Activated CD8-positive, alpha-beta T cell treated with anti-CD3 and anti-CD28 coated beads, Interleukin-2, amount 10 ng/mL, durations not matched to agents 7 days and 5 days (primary cell): ENCODE measurements around the gene GARIN5A. TPM values are rescaled to one million over a fixed set of nuclear protein-coding genes. Genes with fewer than 3 reads are reported as not detected.
A peak's percentile ranks its signal among the peaks of the same experiment; 100 is the strongest.
"Not testable (repeated sequence)": the region's sequence is repeated elsewhere in the genome, so short reads cannot be mapped to it uniquely, and the experiment has no call there.

ENCODE experiments used
- ATAC-seq: fragments of 150-1000 bp; cut with Tn5 transposase; one replicate; pipeline ENCODE4 v1.10.0; 2021; ENCODE audit warnings: moderate library complexity
- CTCF ChIA-PET: fragments of 350-600 bp; sonication (Branson Sonifier 250); formaldehyde crosslinking; loops from one replicate; lab custom pipeline; 2021; ENCODE audit warnings: antibody characterized with exemption; lab: Charles Lee
- POLR2A ChIA-PET: fragments of 350-600 bp; sonication (Branson Sonifier 250); formaldehyde crosslinking; loops from one replicate; lab custom pipeline; 2021; ENCODE audit warnings: antibody characterized with exemption; lab: Charles Lee
- DNase-seq: peaks from one replicate; pipeline ENCODE4 v3.0.0-alpha.2; 2020
- H3K27ac Mint-ChIP-seq: one replicate; pipeline ENCODE4 v1.8.0; 2021; ENCODE audit warnings: mild to moderate bottlenecking, mixed read lengths
- H3K27me3 Mint-ChIP-seq: one replicate; pipeline ENCODE4 v1.8.0; 2021; ENCODE audit warnings: low read depth, mixed read lengths
- H3K36me3 Mint-ChIP-seq: one replicate; pipeline ENCODE4 v1.8.0; 2021; ENCODE audit warnings: low read depth, mixed read lengths
- H3K4me1 Mint-ChIP-seq: one replicate; pipeline ENCODE4 v1.8.0; 2021; ENCODE audit warnings: low read depth, mixed read lengths
- H3K4me3 Mint-ChIP-seq: one replicate; pipeline ENCODE4 v1.8.0; 2021; ENCODE audit warnings: mild to moderate bottlenecking, mixed read lengths
- H3K9me3 Mint-ChIP-seq: one replicate; pipeline ENCODE4 v1.8.0; 2022; ENCODE audit warnings: mixed read lengths; ENCODE audit not compliant: insufficient read depth
- total RNA-seq, 2 experiments: library from RNA; stranded (reverse); gene quantifications; one replicate each; pipeline ENCODE4 v1.2.3, GENCODE V29; 2021

The GARIN5A gene
- total RNA-seq, 2 experiments from 2014 or later: 0.29 TPM; not detected in 1

DNA sequence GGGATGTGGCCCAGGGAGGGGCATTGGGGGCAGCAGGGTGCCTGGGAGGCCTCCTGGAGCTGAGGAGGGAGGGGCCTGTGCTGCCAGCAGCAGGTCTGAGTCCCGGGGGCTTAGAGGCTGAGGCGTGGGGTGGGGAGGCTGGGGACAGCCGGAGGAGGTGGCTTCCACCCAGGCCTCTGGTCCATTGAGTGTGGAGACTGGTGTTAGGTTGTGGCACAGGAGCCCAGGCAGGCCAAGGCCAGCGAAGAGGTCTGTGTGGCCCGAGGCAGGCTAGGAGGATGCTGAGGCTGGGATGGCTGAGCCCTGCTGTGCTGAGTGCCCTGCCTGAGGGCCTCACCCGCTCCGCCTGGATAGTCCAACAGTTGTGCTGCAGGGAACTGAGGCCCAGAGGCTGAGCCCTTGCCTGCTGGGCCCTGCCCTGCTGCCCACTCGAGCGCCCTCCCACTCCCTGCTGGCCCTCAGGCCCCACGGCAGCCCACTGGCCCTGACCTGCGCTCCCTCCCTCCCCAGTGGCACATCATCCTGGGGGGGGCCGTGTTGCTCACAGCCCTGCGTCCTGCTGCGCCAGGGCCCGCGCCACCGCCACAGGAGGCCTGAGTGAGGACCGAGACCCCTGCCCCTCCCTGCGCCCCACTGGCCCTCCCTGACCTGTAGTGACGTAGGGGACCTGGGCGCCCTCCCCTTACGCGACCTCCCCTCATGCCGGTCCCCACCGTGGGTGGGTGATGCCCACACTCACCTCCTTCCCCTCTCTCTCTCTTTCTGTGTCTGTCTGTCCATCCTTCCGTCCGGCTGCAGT, 4.9 kb upstream of the GARIN5A start:
- H3K36me3 Mint-ChIP-seq: peaks cover 46% of the 10 kb centered on the region
- H3K4me1 Mint-ChIP-seq: peaks cover 12% of the 10 kb centered on the region
- H3K27me3 Mint-ChIP-seq: no peaks in the 10 kb centered on the region
- H3K4me3 Mint-ChIP-seq: no peak overlapping the region
- DNase-seq (no peak), ATAC-seq (no peak)
- H3K9me3 Mint-ChIP-seq: no peaks in the 10 kb centered on the region
- H3K27ac Mint-ChIP-seq: no peak overlapping the region
- ChIA-PET CTCF (no interaction called here), POLR2A (no interaction called here)

DNA sequence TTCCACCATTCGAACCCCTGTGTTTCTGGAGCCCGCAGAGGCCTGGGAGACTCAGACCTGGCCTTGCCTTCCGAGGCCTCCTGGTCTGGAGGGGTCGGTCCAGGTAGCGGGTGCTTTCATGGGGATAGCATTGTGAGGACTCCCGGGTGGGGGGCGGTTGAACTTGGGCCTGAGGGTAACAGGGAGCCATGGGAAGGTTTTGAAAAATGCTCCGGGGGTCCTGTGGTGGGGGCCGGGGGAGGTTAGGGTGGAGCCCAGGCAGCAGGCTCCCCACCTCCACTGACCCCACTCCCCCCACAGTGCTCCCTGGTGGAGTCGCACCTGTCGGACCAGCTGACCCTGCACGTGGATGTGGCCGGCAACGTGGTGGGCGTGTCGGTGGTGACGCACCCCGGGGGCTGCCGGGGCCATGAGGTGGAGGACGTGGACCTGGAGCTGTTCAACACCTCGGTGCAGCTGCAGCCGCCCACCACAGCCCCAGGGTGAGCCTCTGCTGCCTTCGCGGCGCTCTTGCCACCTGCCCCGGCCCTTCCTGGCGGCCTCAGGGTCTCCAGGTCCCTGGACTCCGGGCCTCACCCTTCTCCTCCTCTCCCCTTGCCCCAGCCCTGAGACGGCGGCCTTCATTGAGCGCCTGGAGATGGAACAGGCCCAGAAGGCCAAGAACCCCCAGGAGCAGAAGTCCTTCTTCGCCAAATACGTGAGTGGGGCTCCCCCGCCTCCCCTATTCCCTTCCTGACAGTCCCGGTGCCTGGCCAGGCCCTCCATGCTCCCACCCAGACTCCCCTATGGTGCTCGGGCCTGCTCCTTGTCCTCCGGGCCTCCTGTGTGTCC, 3.8 kb upstream of the GARIN5A start:
- H3K9me3 Mint-ChIP-seq: no peaks in the 10 kb centered on the region
- H3K4me1 Mint-ChIP-seq: peaks cover 16% of the 10 kb centered on the region
- ChIA-PET CTCF (no interaction called here), POLR2A (no interaction called here)
- no peaks in the 10 kb centered on the region for H3K27me3 Mint-ChIP-seq
- ATAC-seq (no peak), DNase-seq (no peak)
- H3K27ac Mint-ChIP-seq: no peak overlapping the region
- H3K36me3 Mint-ChIP-seq: peaks cover 42% of the 10 kb centered on the region
- H3K4me3 Mint-ChIP-seq: no peak overlapping the region

DNA sequence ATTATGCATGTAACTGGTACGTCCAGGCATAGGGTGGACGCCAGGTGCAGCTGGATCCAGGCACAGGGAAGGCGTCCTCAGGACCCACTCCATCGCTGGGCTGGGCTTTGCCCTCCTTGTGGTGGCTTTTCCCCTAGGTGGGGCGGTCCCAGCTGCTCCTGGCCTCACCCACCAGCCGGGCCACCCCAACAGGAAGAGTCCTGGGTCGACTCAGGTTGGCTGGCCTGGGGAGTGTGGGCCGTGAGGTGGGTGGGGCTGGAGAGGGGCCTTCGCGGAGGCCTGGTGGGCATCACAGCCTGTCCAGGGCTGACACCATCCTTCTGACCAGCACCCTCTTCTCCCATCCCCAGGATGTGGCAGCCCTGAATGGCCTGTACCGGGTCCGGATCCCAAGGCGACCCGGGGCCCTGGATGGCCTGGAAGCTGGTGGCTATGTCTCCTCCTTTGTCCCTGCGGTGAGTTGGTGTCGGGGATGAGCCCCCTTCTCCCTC, 3.2 kb upstream of the GARIN5A start:
- peaks cover 16% of the 10 kb centered on the region for H3K4me1 Mint-ChIP-seq
- CTCF ChIA-PET: interaction anchor here (1.2 to 1.8 kb wide), 4 partner anchors 7 to 111 kb away, joined by 3 to 6 read pairs (median 4); no protein-coding TSS in a partner anchor
- DNase-seq (no peak), ATAC-seq (no peak)
- peaks cover 35% of the 10 kb centered on the region for H3K36me3 Mint-ChIP-seq
- H3K27me3 Mint-ChIP-seq: no peaks in the 10 kb centered on the region
- H3K27ac Mint-ChIP-seq: no peak overlapping the region
- H3K4me3 Mint-ChIP-seq: no peak overlapping the region
- POLR2A ChIA-PET: interaction anchor here (1.8 kb wide), 1 partner anchor 123 kb away, joined by 5 read pairs; no protein-coding TSS in a partner anchor
- H3K9me3 Mint-ChIP-seq: no peaks in the 10 kb centered on the region

DNA sequence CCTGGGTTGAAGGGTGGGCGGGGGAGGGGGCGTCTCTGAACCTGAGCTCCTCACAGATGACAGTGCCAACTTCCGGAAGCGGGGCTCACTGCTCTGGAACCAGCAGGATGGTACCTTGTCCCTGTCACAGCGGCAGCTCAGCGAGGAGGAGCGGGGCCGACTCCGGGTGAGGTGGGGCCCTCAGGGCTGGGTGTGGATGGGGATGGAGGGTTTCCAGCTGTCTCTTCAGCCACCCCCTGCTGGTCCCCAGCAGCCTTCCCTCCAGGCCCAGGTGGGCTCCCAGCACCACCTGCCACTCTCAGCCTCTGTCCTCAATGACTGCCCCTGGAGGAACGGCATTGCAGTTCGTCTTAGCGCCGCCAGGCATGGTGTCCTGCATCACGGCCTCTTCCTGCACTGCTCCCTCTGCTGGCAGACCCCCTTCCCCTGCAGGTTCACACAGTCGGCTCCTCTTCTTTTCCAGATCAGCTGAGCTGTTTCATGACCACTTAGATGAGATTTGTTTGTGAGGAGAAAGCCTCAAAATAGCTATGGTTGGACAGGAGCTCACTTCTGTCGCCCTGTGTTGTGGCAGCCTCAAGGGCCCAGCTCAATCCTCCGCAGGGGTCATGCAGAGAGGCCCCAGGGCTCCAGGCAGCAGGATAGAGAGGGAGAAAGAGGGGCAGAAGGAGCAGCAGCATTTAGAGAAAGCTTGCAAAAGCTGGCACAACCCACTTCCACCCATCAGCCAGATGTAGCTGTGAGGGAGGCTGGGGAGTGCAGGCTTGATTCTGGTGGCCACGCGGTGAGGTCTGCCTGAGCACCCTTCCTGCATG, 2.5 kb upstream of the GARIN5A start:
- ATAC-seq (no peak), DNase-seq (no peak)
- Mint-ChIP-seq H3K4me3 (no peak overlapping the region), H3K27ac (no peak overlapping the region), H3K9me3 (no peaks in the 10 kb centered on the region), H3K36me3 (peaks cover 34% of the 10 kb centered on the region), H3K4me1 (peaks cover 16% of the 10 kb centered on the region), H3K27me3 (no peaks in the 10 kb centered on the region)
- ChIA-PET CTCF (interaction anchor here (0.7 to 1.8 kb wide), 5 partner anchors 8 to 122 kb away, joined by 3 to 6 read pairs (median 4); no protein-coding TSS in a partner anchor), POLR2A (interaction anchor here (1.8 kb wide), 1 partner anchor 122 kb away, joined by 5 read pairs; no protein-coding TSS in a partner anchor)

DNA sequence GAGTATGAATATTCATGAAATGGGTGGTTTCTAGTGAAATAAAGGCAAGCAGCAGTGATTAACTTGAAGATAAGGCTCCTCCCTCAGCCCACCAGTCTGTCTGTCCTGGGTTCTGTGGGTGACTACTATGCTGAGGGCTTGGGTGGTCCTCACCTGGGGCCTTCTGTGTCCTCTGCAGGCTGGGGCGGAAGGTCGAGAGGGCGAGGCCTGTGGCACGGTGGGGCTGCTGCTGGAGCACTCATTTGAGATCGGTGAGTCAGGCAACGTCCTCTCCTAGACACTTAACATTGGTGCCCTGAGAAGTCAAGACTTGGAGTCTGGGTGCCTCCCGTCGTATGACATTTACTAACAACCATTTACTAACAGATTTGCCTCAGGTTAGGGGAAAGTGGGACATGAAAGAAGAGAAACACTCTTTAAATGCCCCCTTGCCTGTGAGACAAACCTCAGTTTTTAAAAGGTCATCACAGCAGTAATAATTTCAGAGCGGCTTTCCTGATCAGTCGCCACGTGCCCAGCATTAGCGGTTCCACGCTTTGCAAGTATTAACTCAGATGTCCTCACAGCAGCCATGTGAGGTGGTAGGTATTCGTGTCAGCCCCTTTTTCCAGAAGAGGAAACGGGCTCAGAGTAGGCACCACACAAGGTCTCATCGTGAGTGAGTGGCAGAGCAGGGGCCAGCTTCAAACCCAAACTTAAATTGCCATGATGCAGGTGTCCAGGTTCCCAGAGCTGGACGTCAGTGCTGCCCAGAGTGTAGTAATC, 1.3 kb upstream of the GARIN5A start:
- ATAC-seq: no peak
- Mint-ChIP-seq H3K36me3 (peaks cover 28% of the 10 kb centered on the region), H3K27ac (peak overlapping the region; percentile 44), H3K27me3 (no peaks in the 10 kb centered on the region), H3K9me3 (no peaks in the 10 kb centered on the region), H3K4me1 (peaks cover 16% of the 10 kb centered on the region), H3K4me3 (peak overlapping the region; percentile 99)
- CTCF ChIA-PET: interaction anchor here (0.7 to 1.8 kb wide), 4 partner anchors 9 to 121 kb away, joined by 3 to 6 read pairs (median 4); no protein-coding TSS in a partner anchor
- no peak for DNase-seq
- POLR2A ChIA-PET: interaction anchor here (1.8 kb wide), 1 partner anchor 121 kb away, joined by 5 read pairs; no protein-coding TSS in a partner anchor

DNA sequence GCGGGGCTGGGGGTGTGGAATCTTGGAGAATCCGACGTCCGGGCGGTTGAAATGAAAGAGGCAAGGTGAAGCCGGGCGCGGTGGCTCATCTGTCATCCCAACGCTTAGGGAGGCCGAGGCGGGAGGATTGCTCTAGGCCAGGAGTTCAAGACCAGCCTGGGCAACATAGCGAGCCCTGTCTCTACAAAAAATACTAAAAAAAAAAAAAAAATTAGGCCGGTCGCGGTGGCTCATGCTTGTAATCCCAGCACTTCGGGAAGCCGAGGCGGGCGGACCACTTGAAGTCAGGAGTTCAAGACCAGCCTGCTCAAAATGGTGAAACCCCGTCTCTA, 225 bp upstream of the GARIN5A start:
- Mint-ChIP-seq H3K36me3 (peaks cover 24% of the 10 kb centered on the region), H3K4me1 (peaks cover 16% of the 10 kb centered on the region), H3K4me3 (peak overlapping the region; percentile 99), H3K27me3 (no peaks in the 10 kb centered on the region), H3K27ac (peak overlapping the region; percentile 95), H3K9me3 (no peaks in the 10 kb centered on the region)
- DNase-seq (no peak), ATAC-seq (no peak)
- CTCF ChIA-PET: no interaction called here
- POLR2A ChIA-PET: interaction anchor here (0.6 kb wide), 1 partner anchor 227 kb away, joined by 3 read pairs; no protein-coding TSS in a partner anchor

DNA sequence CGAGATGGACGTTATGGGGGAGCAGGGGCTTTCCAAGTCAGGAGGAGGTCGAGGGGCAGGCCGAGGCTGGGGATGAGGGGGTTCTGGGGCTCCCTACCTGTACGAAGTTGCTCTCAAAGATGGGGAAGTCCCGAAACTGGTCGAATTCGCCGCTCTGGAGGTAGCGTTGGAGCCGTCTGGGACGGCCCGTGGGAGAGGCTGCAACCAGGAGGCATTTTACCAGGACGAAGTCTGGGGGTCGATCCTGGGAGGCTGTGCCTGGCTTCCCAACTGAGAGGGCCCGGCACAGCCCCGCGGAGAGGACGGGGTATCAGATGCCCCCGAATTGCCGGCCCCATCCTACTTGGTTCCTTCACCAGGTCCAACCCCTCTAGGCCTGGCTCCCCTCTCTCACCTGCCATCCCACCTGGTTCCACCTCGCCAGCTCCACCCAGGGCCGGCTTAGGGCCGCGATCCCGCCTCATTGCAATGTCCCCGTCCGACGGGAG, 868 bp downstream of the GARIN5A start:
- ATAC-seq: peak; percentile 10
- H3K4me3 Mint-ChIP-seq: peak overlapping the region; percentile 99

DNA sequence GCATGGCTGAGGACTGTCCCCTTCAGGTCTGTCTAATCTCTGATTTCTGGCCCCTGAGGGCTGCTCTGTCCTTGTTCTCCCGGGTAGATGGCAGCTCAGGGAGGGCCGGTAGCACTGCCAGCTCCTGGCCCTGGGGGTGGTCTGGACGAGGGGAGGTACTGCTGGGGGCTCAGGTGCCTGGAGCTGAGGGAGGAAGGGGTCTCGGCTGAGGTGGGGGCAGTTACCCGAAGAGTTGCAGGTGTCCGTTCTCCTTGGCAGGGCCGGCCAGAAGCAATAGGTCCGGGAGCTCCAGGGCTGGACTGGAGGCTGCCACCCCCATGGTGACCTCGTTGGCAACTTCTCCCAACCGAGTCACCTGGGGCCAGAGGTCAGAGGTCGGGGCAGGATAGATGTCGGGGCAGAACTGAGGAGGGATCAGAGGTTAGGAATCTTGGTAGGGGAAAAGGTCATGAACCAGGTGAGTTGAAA, 1.5 kb downstream of the GARIN5A start:
- Mint-ChIP-seq H3K27me3 (no peaks in the 10 kb centered on the region), H3K9me3 (no peaks in the 10 kb centered on the region), H3K27ac (peak overlapping the region; percentile 44), H3K4me1 (peaks cover 16% of the 10 kb centered on the region), H3K4me3 (peak overlapping the region; percentile 38), H3K36me3 (peaks cover 20% of the 10 kb centered on the region)
- POLR2A ChIA-PET: interaction anchor here (0.5 kb wide), 1 partner anchor 36 kb away, joined by 3 read pairs; the partner anchor contains the start of gene JOSD2
- no peak for ATAC-seq
- CTCF ChIA-PET: interaction anchor here (0.8 to 1.0 kb wide), 2 partner anchors 14 to 118 kb away, joined by 3 read pairs; no protein-coding TSS in a partner anchor
- no peak for DNase-seq

More for the DNA sequence above, 868 bp downstream of the GARIN5A start:
- DNase-seq: no peak
- CTCF ChIA-PET: no interaction called here
- H3K4me1 Mint-ChIP-seq: peaks cover 16% of the 10 kb centered on the region
- H3K27ac Mint-ChIP-seq: peak overlapping the region; percentile 95
- H3K9me3 Mint-ChIP-seq: no peaks in the 10 kb centered on the region
- peaks cover 21% of the 10 kb centered on the region for H3K36me3 Mint-ChIP-seq
- H3K27me3 Mint-ChIP-seq: no peaks in the 10 kb centered on the region
- POLR2A ChIA-PET: no interaction called here

DNA sequence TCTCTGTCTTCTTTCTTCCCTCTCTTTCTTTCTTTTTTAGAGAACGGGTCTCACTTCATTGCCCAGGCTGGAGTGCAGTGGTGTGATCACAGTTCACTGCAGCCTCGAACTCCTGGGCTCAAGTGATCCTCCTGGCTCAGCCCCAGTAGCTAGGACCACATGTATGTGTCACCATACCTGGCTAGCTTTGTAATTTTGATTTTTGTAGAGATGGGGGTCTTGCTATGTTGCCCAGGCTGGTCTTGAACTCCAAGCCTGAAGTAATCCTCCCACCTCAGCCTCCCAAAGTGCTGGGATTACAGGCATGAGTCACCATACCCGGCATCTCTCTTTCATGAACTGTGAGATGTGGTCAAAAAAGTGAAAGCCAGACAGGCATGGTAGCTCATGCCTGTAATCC, 3.3 kb downstream of the GARIN5A start:
- CTCF ChIA-PET: interaction anchor here (1.6 kb wide), 1 partner anchor 11 kb away, joined by 4 read pairs; no protein-coding TSS in a partner anchor
- ATAC-seq, POLR2A ChIA-PET, H3K9me3 Mint-ChIP-seq, DNase-seq, H3K4me3 Mint-ChIP-seq, H3K27me3 Mint-ChIP-seq, H3K27ac Mint-ChIP-seq: not testable (repeated sequence)
- H3K36me3 Mint-ChIP-seq: peaks cover 14% of the 10 kb centered on the region
- H3K4me1 Mint-ChIP-seq: peaks cover 16% of the 10 kb centered on the region

DNA sequence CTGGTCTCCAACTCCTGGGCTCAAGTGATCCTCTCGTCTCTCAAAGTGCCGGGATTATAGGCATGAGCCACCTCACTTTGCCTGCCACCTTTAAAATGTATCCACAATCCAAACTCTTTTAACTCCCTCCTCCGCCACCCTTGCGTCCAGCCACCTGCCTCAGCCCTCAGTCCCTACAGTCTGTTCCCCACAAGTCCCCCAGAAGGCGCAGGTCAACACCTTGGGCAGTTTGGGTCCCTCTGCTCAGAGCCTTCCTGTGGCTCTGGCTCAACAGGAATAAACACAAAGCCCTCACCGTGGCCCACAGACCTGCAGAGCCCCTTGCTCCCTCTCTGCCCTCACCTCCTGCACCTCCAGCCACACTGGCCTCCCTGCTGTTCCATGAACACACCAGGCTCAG, 7.8 kb downstream of the GARIN5A start:
- H3K4me3 Mint-ChIP-seq: no peak overlapping the region
- H3K9me3 Mint-ChIP-seq: no peaks in the 10 kb centered on the region
- DNase-seq (no peak), ATAC-seq (no peak)
- ChIA-PET CTCF (no interaction called here), POLR2A (no interaction called here)
- no peaks in the 10 kb centered on the region for H3K4me1 Mint-ChIP-seq
- H3K27ac Mint-ChIP-seq: no peak overlapping the region
- no peaks in the 10 kb centered on the region for H3K36me3 Mint-ChIP-seq
- no peaks in the 10 kb centered on the region for H3K27me3 Mint-ChIP-seq
